H1 (cell line): Measurements from ENCODE around the gene SPARCL1. TPM values are rescaled to one million over a fixed set of nuclear protein-coding genes. Genes with fewer than 3 reads are reported as not detected.

Experiments
- CTCF ChIA-PET: fragments of 300-600 bp; sonication (Branson Sonifier 250); formaldehyde crosslinking; loops from one replicate; lab custom pipeline; 2021; ENCODE audit not compliant: partially characterized antibody; lab: Charles Lee
- POLR2A ChIA-PET: fragments of 300-600 bp; sonication (Branson Sonifier 250); formaldehyde crosslinking; loops from one replicate; lab custom pipeline; 2021; ENCODE audit warnings: inconsistent platforms; ENCODE audit not compliant: partially characterized antibody; lab: Charles Lee
- DNase-seq, 2 experiments: peaks; one replicate each; pipeline versions ENCODE4 v3.0.0 to v3.0.0-alpha.2; 2010 to 2022; ENCODE audit warnings: low spot score in 2 of 2, low read depth in 1 of 2, mixed read lengths in 1 of 2
- FAIRE-seq: peaks from 2 replicates; lab custom pipeline; 2011; peaks lifted over from hg19 to GRCh38; lab: Jason Lieb, UNC
- H2AFZ ChIP-seq: 2 replicates; pipeline ENCODE4 v1.8.1; 2012; ENCODE audit warnings: low read length, inconsistent platforms
- H2AK5ac ChIP-seq: 2 replicates; pipeline ENCODE4 v1.6.1; 2013; ENCODE audit warnings: low read depth, low read length
- H2BK120ac ChIP-seq: replicated peaks from 2 replicates; pipeline ENCODE3; 2013; ENCODE audit warnings: low read depth, low read length, inconsistent platforms
- H2BK12ac ChIP-seq: 2 replicates; pipeline ENCODE4 v1.6.1; 2013; ENCODE audit warnings: low read depth, low read length
- H2BK15ac ChIP-seq: 2 replicates; pipeline ENCODE4 v1.6.1; 2013; ENCODE audit warnings: low read length
- H2BK20ac ChIP-seq: 2 replicates; pipeline ENCODE4 v1.6.1; 2013; ENCODE audit warnings: low read length
- H2BK5ac ChIP-seq: 2 replicates; pipeline ENCODE4 v1.6.1; 2013; ENCODE audit warnings: low read depth, low read length
- H3K14ac ChIP-seq: 2 replicates; pipeline ENCODE4 v1.6.1; 2013; ENCODE audit warnings: inconsistent platforms; ENCODE audit not compliant: insufficient read length
- H3K18ac ChIP-seq: 2 replicates; pipeline ENCODE4 v1.6.1; 2013; ENCODE audit warnings: low read length; ENCODE audit errors: extremely low read depth
- H3K23ac ChIP-seq: 2 replicates; pipeline ENCODE4 v1.6.1; 2013; ENCODE audit warnings: inconsistent platforms; ENCODE audit not compliant: insufficient read length
- H3K23me2 ChIP-seq: 2 replicates; pipeline ENCODE4 v1.6.1; 2013; ENCODE audit warnings: low read depth, low read length
- H3K27ac ChIP-seq: 2 replicates; pipeline ENCODE4 v1.6.1; 2011; ENCODE audit warnings: low read depth, low read length, inconsistent platforms
- H3K27me3 ChIP-seq, 4 experiments: replicated peaks in 1 of 4; 1 replicate in 1 of 4; 2 replicates in 3 of 4; pipeline versions ENCODE4 v1.6.1 to v1.8.1; 2011 to 2013; ENCODE audit warnings: low read length in 3 of 4, mild to moderate bottlenecking in 3 of 4, inconsistent platforms in 2 of 4, mixed read lengths in 2 of 4, moderate library complexity in 1 of 4; ENCODE audit not compliant: control insufficient read depth in 3 of 4, insufficient read depth in 3 of 4; ENCODE audit errors: extremely low read depth in 1 of 4
- H3K36me3 ChIP-seq, 4 experiments: 2 replicates each; pipeline versions ENCODE4 v1.6.1 to v1.8.1; 2011 to 2013; ENCODE audit warnings: mild to moderate bottlenecking in 4 of 4, low read length in 3 of 4, moderate library complexity in 2 of 4, control low read depth in 1 of 4, inconsistent platforms in 1 of 4; ENCODE audit not compliant: insufficient read depth in 4 of 4, control insufficient read depth in 2 of 4
- H3K4ac ChIP-seq: replicated peaks from 2 replicates; pipeline ENCODE3; 2013; ENCODE audit warnings: low read length, low read depth, mixed read lengths, inconsistent platforms; ENCODE audit not compliant: insufficient read length
- H3K4me1 ChIP-seq, 4 experiments: replicated peaks in 1 of 4; 1 replicate in 1 of 4; 2 replicates in 3 of 4; pipeline versions ENCODE4 v1.6.1 to v1.8.1; 2011 to 2013; ENCODE audit warnings: low read length in 3 of 4, inconsistent platforms in 2 of 4, mixed read lengths in 1 of 4; ENCODE audit not compliant: insufficient read depth in 4 of 4, control insufficient read depth in 3 of 4
- H3K4me2 ChIP-seq, 2 experiments: 2 replicates each; pipeline versions ENCODE4 v1.6.1 to v1.8.1; 2011 to 2013; ENCODE audit warnings: low read depth in 2 of 2, low read length in 2 of 2, control low read depth in 1 of 2, inconsistent platforms in 1 of 2, mild to moderate bottlenecking in 1 of 2; ENCODE audit not compliant: insufficient read depth in 1 of 2
- H3K4me3 ChIP-seq, 4 experiments: fragments of 200-600, 300-600 bp in 1 of 4; sonication (generic), shearing (Covaris generic), sonication (Bioruptor Twin) in 1 of 4; 2 replicates each; pipeline versions ENCODE4 v1.5.1 to v1.8.1; 2011 to 2016; ENCODE audit warnings: low read length in 4 of 4, low read depth in 3 of 4, control low read depth in 2 of 4, inconsistent platforms in 2 of 4, mild to moderate bottlenecking in 2 of 4, mixed read lengths in 1 of 4, moderate library complexity in 1 of 4; ENCODE audit not compliant: insufficient read depth in 2 of 4; ENCODE audit errors: extremely low read depth in 1 of 4
- H3K56ac ChIP-seq: replicated peaks from 2 replicates; pipeline ENCODE3; 2013; ENCODE audit warnings: low read depth, mild to moderate bottlenecking, mixed read lengths, low read length, inconsistent platforms; ENCODE audit not compliant: insufficient read length
- H3K79me1 ChIP-seq: 2 replicates; pipeline ENCODE4 v1.6.1; 2013; ENCODE audit warnings: low read depth, low read length, control low read depth
- H3K79me2 ChIP-seq, 2 experiments: 2 replicates each; pipeline versions ENCODE4 v1.6.1 to v1.8.1; 2012 to 2013; ENCODE audit warnings: low read length in 2 of 2, mild to moderate bottlenecking in 2 of 2, inconsistent platforms in 1 of 2; ENCODE audit not compliant: insufficient read depth in 2 of 2, control insufficient read depth in 1 of 2
- H3K9ac ChIP-seq, 4 experiments: replicated peaks in 1 of 4; 1 replicate in 1 of 4; 2 replicates in 3 of 4; pipeline versions ENCODE4 v1.6.1 to v1.8.1; 2011 to 2013; ENCODE audit warnings: low read depth in 3 of 4, low read length in 3 of 4, control low read depth in 2 of 4, mild to moderate bottlenecking in 2 of 4, moderate library complexity in 2 of 4, inconsistent platforms in 1 of 4; ENCODE audit errors: extremely low read depth in 1 of 4
- H3K9me3 ChIP-seq, 2 experiments: 2 replicates each; pipeline versions ENCODE4 v1.6.1 to v1.8.1; 2012 to 2013; ENCODE audit warnings: mild to moderate bottlenecking in 2 of 2, moderate library complexity in 2 of 2, control low read depth in 1 of 2, inconsistent platforms in 1 of 2, low read depth in 1 of 2, low read length in 1 of 2, mixed read lengths in 1 of 2; ENCODE audit not compliant: insufficient read depth in 2 of 2
- H4K20me1 ChIP-seq, 2 experiments: replicated peaks in 1 of 2; 2 replicates each; pipeline versions ENCODE3 to v1.8.1; 2011 to 2013; ENCODE audit warnings: inconsistent platforms in 2 of 2, low read length in 2 of 2, mild to moderate bottlenecking in 1 of 2; ENCODE audit not compliant: insufficient read depth in 2 of 2, control insufficient read depth in 1 of 2
- H4K5ac ChIP-seq: 2 replicates; pipeline ENCODE4 v1.6.1; 2013; ENCODE audit warnings: low read length, low read depth, mixed read lengths, inconsistent platforms; ENCODE audit not compliant: insufficient read length
- H4K8ac ChIP-seq: 2 replicates; pipeline ENCODE4 v1.8.0; 2013; ENCODE audit warnings: mild to moderate bottlenecking, moderate library complexity, low read length, inconsistent platforms; ENCODE audit not compliant: insufficient read depth; ENCODE audit errors: extremely low read depth
- H4K91ac ChIP-seq: replicated peaks from 2 replicates; pipeline ENCODE3; 2013; ENCODE audit warnings: low read length, mixed read lengths, inconsistent platforms; ENCODE audit not compliant: insufficient read length
- EGR1 ChIP-seq: IDR thresholded peaks from 2 replicates; pipeline ENCODE4 v1.6.1; 2011; ENCODE audit warnings: low read depth, low read length, borderline replicate concordance
- GTF2F1 ChIP-seq: IDR thresholded peaks from 2 replicates; pipeline ENCODE4 v1.6.1; 2012; ENCODE audit warnings: low read depth, low read length, improper control_type of control experiment, borderline replicate concordance
- HDAC6 ChIP-seq: IDR thresholded peaks from one replicate; pipeline ENCODE4 v1.7.1; 2012; ENCODE audit warnings: low read depth, mild to moderate bottlenecking, inconsistent platforms, low read length, moderate library complexity
- JUND ChIP-seq: IDR thresholded peaks from 2 replicates; pipeline ENCODE4 v1.6.1; 2011; ENCODE audit warnings: mild to moderate bottlenecking, improper control_type of control experiment, low read length
- KDM1A ChIP-seq: fragments of 200-600, 300-600 bp; sonication (generic); IDR thresholded peaks from 2 replicates; pipeline ENCODE4 v1.7.1; 2016; ENCODE audit warnings: mild to moderate bottlenecking, low read length, borderline replicate concordance
- MAFK ChIP-seq: IDR thresholded peaks from 2 replicates; pipeline ENCODE4 v1.6.1; 2012; ENCODE audit warnings: low read depth, mild to moderate bottlenecking, improper control_type of control experiment, low read length
- NRF1 ChIP-seq: IDR thresholded peaks from 2 replicates; pipeline ENCODE4 v1.6.1; 2011; ENCODE audit warnings: mild to moderate bottlenecking, low read depth, low read length, improper control_type of control experiment
- PHF8 ChIP-seq: fragments of 200-600 bp; sonication (generic); conservative IDR thresholded peaks from 2 replicates; pipeline ENCODE4 v1.7.1; 2012; ENCODE audit warnings: low read depth, mild to moderate bottlenecking, inconsistent platforms, low read length, moderate library complexity
- RFX5 ChIP-seq: IDR thresholded peaks from 2 replicates; pipeline ENCODE4 v1.6.1; 2011; ENCODE audit warnings: low read depth, low read length, improper control_type of control experiment, borderline replicate concordance
- RNF2 ChIP-seq: fragments of 200-900, 300-1000 bp; sonication (generic); IDR thresholded peaks from 2 replicates; pipeline ENCODE4 v1.7.1; 2016; ENCODE audit warnings: borderline replicate concordance, low read depth, mild to moderate bottlenecking, antibody characterized with exemption, low read length; ENCODE audit not compliant: poor library complexity, severe bottlenecking; ENCODE audit errors: missing control alignments
- RXRA ChIP-seq: IDR thresholded peaks from 2 replicates; pipeline ENCODE4 v1.6.1; 2011; ENCODE audit warnings: low read depth, mild to moderate bottlenecking, low read length, moderate library complexity; ENCODE audit not compliant: insufficient read depth
- SIX5 ChIP-seq: IDR thresholded peaks from 2 replicates; pipeline ENCODE4 v1.6.1; 2011; ENCODE audit warnings: mild to moderate bottlenecking, low read depth, low read length
- SRF ChIP-seq: IDR thresholded peaks from 2 replicates; pipeline ENCODE4 v1.6.1; 2011; ENCODE audit warnings: mild to moderate bottlenecking, low read depth, low read length, moderate library complexity
- TCF12 ChIP-seq: IDR thresholded peaks from 2 replicates; pipeline ENCODE4 v1.6.1; 2011; ENCODE audit warnings: low read depth, mild to moderate bottlenecking, low read length
- WGBS, 2 experiments: shearing (Covaris generic) in 1 of 2; methylation state at CpG; one replicate each; pipeline versions ENCODE4 v1.1.6 to v1.1.7; 2013 to 2015; ENCODE audit warnings: low lambda C conversion rate in 2 of 2, mixed read lengths in 2 of 2, inconsistent platforms in 1 of 2, low coverage in 1 of 2, missing lambda C conversion rate in 1 of 2; ENCODE audit not compliant: insufficient replicate concordance in 2 of 2, insufficient coverage in 1 of 2, insufficient read length in 1 of 2; ENCODE audit errors: extremely low coverage in 1 of 2, missing lambda C conversion rate in 1 of 2; 5-methylcytosine and 5-hydroxymethylcytosine counted together
- polyA plus RNA-seq, 7 experiments: library from polyadenylated mRNA; depleted of rRNA in 3 of 7; stranded (reverse) in 5 of 7; unstranded in 2 of 7; fragments of >200 nt in 5 of 7; fragments of 200-250 nt in 2 of 7; gene quantifications; 1 replicate in 5 of 7; 2 replicates in 1 of 7; 4 replicates in 1 of 7; pipeline versions ENCODE4 v1.2.1 to v1.2.3, GENCODE V29; 2011 to 2013; ENCODE audit warnings: missing spikeins in 2 of 7, mixed read lengths in 2 of 7
- total RNA-seq: library from RNA; stranded (reverse); fragmentation: NEBNext Ultra II Directional; extraction: Animal tissue kit (Norgen Biotek cat#: 25700); gene quantifications from 2 replicates; pipeline ENCODE4 v1.2.1, GENCODE V29; 2021

The SPARCL1 gene
- total and polyA plus RNA-seq, 2 of the 8 experiments (the other 6 are each of a cell fraction or from before 2014, with no cell fraction given), result 0.48 to 0.51 TPM

DNA sequence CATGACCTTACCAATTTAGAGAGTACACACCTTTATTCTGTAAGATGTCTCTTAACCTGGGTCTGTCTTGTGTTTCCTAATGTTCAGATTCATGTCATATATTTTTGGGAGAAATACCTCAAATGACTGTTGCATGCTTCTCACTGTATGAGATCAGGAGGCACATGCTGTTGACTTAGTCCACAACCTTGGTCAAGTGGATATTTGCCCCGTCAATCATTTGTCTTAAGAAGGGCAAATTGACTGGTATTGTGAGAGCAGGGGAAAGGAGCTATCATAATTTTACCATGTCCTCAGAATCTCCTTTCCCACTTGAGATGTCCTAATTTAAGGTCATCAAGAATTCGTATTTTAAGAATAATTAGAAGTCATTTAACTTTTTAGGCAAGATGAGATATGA lies 95.8 kb downstream of the SPARCL1 start:
- no peak for FAIRE-seq
- POLR2A ChIA-PET, result no interaction called here
- peaks cover 2% of the 10 kb centered on the region; the same call in 1 of the 2 replicates for H3K79me1 ChIP-seq
- no peak overlapping the region for H3K4me2 ChIP-seq
- H3K14ac ChIP-seq, result no peak overlapping the region
- DNase-seq, result no peak
- H4K5ac ChIP-seq, result no peak overlapping the region
- no peaks in the 10 kb centered on the region for H3K9me3 ChIP-seq
- no peak overlapping the region for H2AK5ac ChIP-seq
- peaks cover 3 to 66% of the 10 kb centered on the region in 2 experiments; a peak in 3 of 4 replicates for H3K79me2 ChIP-seq
- H2BK15ac ChIP-seq, result no peak overlapping the region
- no peak overlapping the region for H2BK20ac ChIP-seq
- no peak overlapping the region for H3K4me3 ChIP-seq
- H3K9ac ChIP-seq, result no peak overlapping the region
- H2BK120ac ChIP-seq, result no peak overlapping the region
- peaks cover 0 to 17% (median 5%) of the 10 kb centered on the region in 4 experiments; a peak in 3 of 8 replicates for H3K36me3 ChIP-seq
- peaks cover 0 to 1% of the 10 kb centered on the region in 2 experiments for H4K20me1 ChIP-seq
- no peaks in the 10 kb centered on the region; a peak in 1 of 7 replicates for H3K4me1 ChIP-seq
- H2BK12ac ChIP-seq, result no peak overlapping the region
- 90% methylated on average over 2 of the region's 2 CpGs; no CpG with 5 or more reads in 1 of the 2 experiments for WGBS, 2 experiments
- H4K91ac ChIP-seq, result no peak overlapping the region
- H3K18ac ChIP-seq, result no peak overlapping the region
- CTCF ChIA-PET, result interaction anchor here (0.6 kb wide), 1 partner anchor 210 kb away, joined by 4 read pairs; no protein-coding TSS in a partner anchor
- no peak overlapping the region for H2AFZ ChIP-seq
- no peak overlapping the region for H3K27ac ChIP-seq
- TF ChIP-seq EGR1 (no peak), RFX5 (no peak), MAFK (no peak), SIX5 (no peak), SRF (no peak), RNF2 (no peak), HDAC6 (no peak), NRF1 (no peak), RXRA (no peak), PHF8 (no peak), JUND (no peak), TCF12 (no peak), KDM1A (no peak), GTF2F1 (no peak)
- H3K4ac ChIP-seq, result no peak overlapping the region
- no peak overlapping the region for H4K8ac ChIP-seq
- H3K27me3 ChIP-seq, result no peaks in the 10 kb centered on the region
- H3K23me2 ChIP-seq, result peaks cover 3% of the 10 kb centered on the region; the same call in 1 of the 2 replicates
- no peak overlapping the region for H3K23ac ChIP-seq
- no peak overlapping the region for H3K56ac ChIP-seq
- no peak overlapping the region for H2BK5ac ChIP-seq
